ENCODE data around the gene SHKBP1. TPM values are rescaled to one million over a fixed set of nuclear protein-coding genes. Genes with fewer than 3 reads are reported as not detected.
"Not testable (repeated sequence)": the region's sequence is repeated elsewhere in the genome, so short reads cannot be mapped to it uniquely, and the experiment has no call there.

Gene SHKBP1
- 10 to 100 TPM; 14.7 to 31.7 (median 19.0) TPM for polyA plus RNA-seq (ENCODE audit: insufficient read length in 10 of 10)
- long read RNA-seq, donor 1, partial matches to known transcripts = 0 of 2 reads
- long read RNA-seq, donor 1, other reads (novel, unspliced or antisense) = 0 of 2 reads
- long read RNA-seq, donor 2, partial matches to known transcripts = 0 of 1 reads
- long read RNA-seq, donor 2, other reads (novel, unspliced or antisense) = 0 of 1 reads
- long read RNA-seq, donor 3 = 0 reads
- long read RNA-seq, donor 4 = 0 reads
- long read RNA-seq, donor 5, transcript SHKBP1-201 (18 exons, 2,363 nt) = major isoform, 5 of 5 reads
- long read RNA-seq, donor 5, partial matches to known transcripts = 0 of 5 reads
- long read RNA-seq, donor 5, other reads (novel, unspliced or antisense) = 0 of 5 reads
- long read RNA-seq, donor 6, partial matches to known transcripts = 0 of 3 reads
- long read RNA-seq, donor 6, other reads (novel, unspliced or antisense) = 0 of 3 reads
- long read RNA-seq, donor 7, partial matches to known transcripts = 0 of 2 reads
- long read RNA-seq, donor 7, other reads (novel, unspliced or antisense) = 0 of 2 reads
- long read RNA-seq, donor 8, partial matches to known transcripts = 0 of 3 reads
- long read RNA-seq, donor 8, other reads (novel, unspliced or antisense) = 0 of 3 reads
- long read RNA-seq, donor 9 = 0 reads

- peak; percentile 96 to 98 (median 97) for DNase-seq
Measured at GRCh38 chr19:40576585-40577451, at the start of gene SHKBP1. Gene SHKBP1 (plus strand): TSS chr19:40576873. CDS start chr19:40576900, 27 bp downstream.

- no peak for DNase-seq
Measured at GRCh38 chr19:40528078-40528477, 48.6 kb upstream of the SHKBP1 start.

- no peak for DNase-seq
Measured at GRCh38 chr19:40528533-40529092, 48.1 kb upstream of the SHKBP1 start.

GRCh38 chr19:40529093-40529954, 47.3 kb upstream of the SHKBP1 start:
- peak; percentile 72 to 93 (median 92) for DNase-seq

GRCh38 chr19:40530091-40530901, 46.4 kb upstream of the SHKBP1 start:
- peak in 2 of 3 donors; percentile 49 to 58 for DNase-seq

GRCh38 chr19:40533508-40533907, 43.2 kb upstream of the SHKBP1 start:
- no peak for DNase-seq

GRCh38 chr19:40534148-40534547, 42.5 kb upstream of the SHKBP1 start:
- DNase-seq = no peak

GRCh38 chr19:40539070-40539469, 37.6 kb upstream of the SHKBP1 start:
- no peak for DNase-seq

- peak in 1 of 3 donors; percentile 61 for DNase-seq
Measured at GRCh38 chr19:40542202-40542859, 34.3 kb upstream of the SHKBP1 start.

GRCh38 chr19:40543029-40543597, 33.6 kb upstream of the SHKBP1 start:
- no peak for DNase-seq

GRCh38 chr19:40546153-40546841, 30.4 kb upstream of the SHKBP1 start:
- DNase-seq = not testable (repeated sequence)

- DNase-seq = not testable (repeated sequence)
Measured at GRCh38 chr19:40547190-40547589, 29.5 kb upstream of the SHKBP1 start.

- peak in 1 of 3 donors; percentile 37 for DNase-seq
Measured at GRCh38 chr19:40547836-40548235, 28.8 kb upstream of the SHKBP1 start.

GRCh38 chr19:40549007-40549708, 27.5 kb upstream of the SHKBP1 start:
- DNase-seq = peak in 1 of 3 donors; percentile 54

GRCh38 chr19:40550951-40551350, 25.7 kb upstream of the SHKBP1 start:
- no peak for DNase-seq

GRCh38 chr19:40552848-40553247, 23.8 kb upstream of the SHKBP1 start:
- DNase-seq = no peak
